Effector CD4-positive, alpha-beta T cell (primary cell): ENCODE measurements around the gene HCAR1.
"Not testable (repeated sequence)": the region's sequence is repeated elsewhere in the genome, so short reads cannot be mapped to it uniquely, and the experiment has no call there.

Source experiments
- DNase-seq: peaks from one replicate; pipeline ENCODE4 v3.0.0-alpha.2; 2020

The HCAR1 gene

GRCh38 chr12:122721057-122721545, 9.5 kb downstream of the HCAR1 start:
- DNase-seq: no peak

GRCh38 chr12:122716658-122717057, 14.0 kb downstream of the HCAR1 start, which contains the start of gene HCAR3:
HCAR3 (minus strand) TSS chr12:122716811; CDS start chr12:122716737, 74 bp downstream.
- DNase-seq: not testable (repeated sequence)

GRCh38 chr12:122715211-122715610, 15.4 kb downstream of the HCAR1 start:
- not testable (repeated sequence) for DNase-seq

GRCh38 chr12:122713491-122714188, 17.0 kb downstream of the HCAR1 start:
- not testable (repeated sequence) for DNase-seq

- not testable (repeated sequence) for DNase-seq
These were observed 19.4 kb downstream of the HCAR1 start for GRCh38 chr12:122711266-122711665.

- not testable (repeated sequence) for DNase-seq
These were observed 20.3 kb downstream of the HCAR1 start for GRCh38 chr12:122710341-122710740.

GRCh38 chr12:122709287-122709686, 21.4 kb downstream of the HCAR1 start:
- DNase-seq: not testable (repeated sequence)

- not testable (repeated sequence) for DNase-seq
These were observed 26.8 kb downstream of the HCAR1 start for GRCh38 chr12:122703841-122704240.

GRCh38 chr12:122702890-122703611, 27.6 kb downstream of the HCAR1 start, which contains the start of gene HCAR2:
HCAR2 (minus strand) TSS chr12:122703357; CDS start chr12:122703283, 74 bp downstream.
- DNase-seq: not testable (repeated sequence)

GRCh38 chr12:122701481-122701880, 29.2 kb downstream of the HCAR1 start:
- DNase-seq: not testable (repeated sequence)

- DNase-seq: not testable (repeated sequence)
These were observed 30.5 kb downstream of the HCAR1 start for GRCh38 chr12:122700038-122700710.

GRCh38 chr12:122696922-122697321, 33.7 kb downstream of the HCAR1 start:
- DNase-seq: not testable (repeated sequence)

GRCh38 chr12:122691566-122691965, 39.1 kb downstream of the HCAR1 start:
- DNase-seq: no peak

GRCh38 chr12:122688291-122688690, 42.4 kb downstream of the HCAR1 start:
- DNase-seq: no peak

- no peak for DNase-seq
These were observed 43.6 kb downstream of the HCAR1 start for GRCh38 chr12:122687086-122687485.

- no peak for DNase-seq
These were observed 44.1 kb downstream of the HCAR1 start for GRCh38 chr12:122686538-122686937.

GRCh38 chr12:122684297-122684813, 46.3 kb downstream of the HCAR1 start:
- no peak for DNase-seq

- DNase-seq: no peak
These were observed 48.8 kb downstream of the HCAR1 start for GRCh38 chr12:122681814-122682213.

- DNase-seq: not testable (repeated sequence)
These were observed 49.7 kb downstream of the HCAR1 start for GRCh38 chr12:122680989-122681388.

- DNase-seq: not testable (repeated sequence)
These were observed 53.9 kb downstream of the HCAR1 start for GRCh38 chr12:122676781-122677180.
